K562 (cell line): ENCODE data around the gene ETS2. TPM values are rescaled to one million over a fixed set of nuclear protein-coding genes. Genes with fewer than 3 reads are reported as not detected.

Experiments
- CHD4 ChIP-seq: fragments of 200-600 bp; sonication (generic); IDR thresholded peaks from 3 replicates; pipeline ENCODE4 v1.6.1; 2012; ENCODE audit warnings: low read depth, mild to moderate bottlenecking, mixed read lengths, low read length, inconsistent platforms; ENCODE audit not compliant: insufficient read depth, insufficient replicate concordance, poor library complexity, severe bottlenecking
- CREBBP ChIP-seq: IDR thresholded peaks from one replicate; pipeline ENCODE4 v1.6.1; 2012; ENCODE audit warnings: low read depth, mild to moderate bottlenecking, control low read depth, inconsistent platforms, low read length
- CTBP1 ChIP-seq: fragments of 450-650 bp; IDR thresholded peaks from 2 replicates; pipeline ENCODE4 v1.6.1; 2016; ENCODE audit warnings: borderline replicate concordance
- ERF ChIP-seq: fragments of 450-650 bp; formaldehyde crosslinking; IDR thresholded peaks from 2 replicates; pipeline ENCODE4 v1.4.0; 2020; ENCODE audit warnings: mild to moderate bottlenecking, mixed read lengths
- FOXM1 ChIP-seq, 2 experiments: fragments of 450-650 bp in 1 of 2; sonication (generic) in 1 of 2; formaldehyde crosslinking in 1 of 2; IDR thresholded peaks; 2 replicates each; pipeline versions ENCODE4 v1.6.1 to v1.9.0; 2017 to 2022; ENCODE audit warnings: low read depth in 2 of 2, mild to moderate bottlenecking in 2 of 2, missing genetic modification reagents in 1 of 2, moderate library complexity in 1 of 2
- GATA2 ChIP-seq: sonication (generic); formaldehyde crosslinking; IDR thresholded peaks from 2 replicates; pipeline ENCODE4 v1.4.0; 2020; ENCODE audit warnings: mild to moderate bottlenecking, missing genetic modification reagents
- NFRKB ChIP-seq: fragments of 450-650 bp; IDR thresholded peaks from 2 replicates; pipeline ENCODE4 v1.6.1; 2016; ENCODE audit warnings: low read depth
- STAT5B ChIP-seq: fragments of 250-450 bp; sonication (Bioruptor Pico); IDR thresholded peaks from 2 replicates; pipeline ENCODE4 v1.8.0; 2021; ENCODE audit warnings: mild to moderate bottlenecking, inconsistent platforms
- ZBTB17 ChIP-seq: fragments of 450-650 bp; formaldehyde crosslinking; IDR thresholded peaks from 2 replicates; pipeline ENCODE4 v1.4.0; 2020; ENCODE audit warnings: mild to moderate bottlenecking
- ZBTB8A ChIP-seq: fragments of 450-650 bp; IDR thresholded peaks from 2 replicates; pipeline ENCODE4 v1.6.1; 2018; ENCODE audit warnings: mild to moderate bottlenecking, moderate library complexity; ENCODE audit not compliant: partially characterized antibody
- ZC3H11A ChIP-seq: IDR thresholded peaks from 2 replicates; pipeline ENCODE4 v1.6.1; 2012; ENCODE audit warnings: low read depth, low read length, improper control_type of control experiment
- ZNF133 ChIP-seq: fragments of 250-450 bp; sonication (Bioruptor Pico); IDR thresholded peaks from 2 replicates; pipeline ENCODE4 v1.4.0; 2020; ENCODE audit warnings: mild to moderate bottlenecking
- ZNF830 ChIP-seq: fragments of 250-450 bp; sonication (Bioruptor Pico); IDR thresholded peaks from 2 replicates; pipeline ENCODE4 v1.5.0; 2021; ENCODE audit warnings: mild to moderate bottlenecking
- polyA plus RNA-seq, 8 experiments: library from polyadenylated mRNA; depleted of rRNA in 4 of 8; stranded (reverse) in 5 of 8; unstranded in 3 of 8; fragments of >200 nt; fragmentation: Nextera tagmentation in 2 of 8; fragmentation: Illumina TruSeq in 1 of 8; extraction: Ambion mirVana in 2 of 8; extraction: Trizol in 1 of 8; gene quantifications; 2 replicates each; pipeline versions ENCODE4 v1.2.1 to v1.2.3, GENCODE V29; 2011 to 2014; ENCODE audit warnings: inconsistent platforms in 1 of 8, missing spikeins in 1 of 8
- total RNA-seq, 7 experiments: library from RNA; depleted of rRNA in 6 of 7; stranded (reverse); fragments of >200 nt in 6 of 7; fragmentation: Illumina TruSeq in 2 of 7; extraction: Trizol in 2 of 7; gene quantifications; 2 replicates each; pipeline versions ENCODE4 v1.2.1 to v1.2.3, GENCODE V29; 2011 to 2021; ENCODE audit warnings: low replicate concordance in 1 of 7
- TF ChIP-seq, protein P1 (sequence below), 2 experiments: fragments of 450-650 bp; formaldehyde crosslinking in 1 of 2; IDR thresholded peaks; 2 replicates each; pipeline versions ENCODE4 v1.4.0 to v1.6.1; 2014 to 2020; ENCODE audit warnings: mild to moderate bottlenecking in 2 of 2, borderline replicate concordance in 1 of 2, low read depth in 1 of 2
- TF ChIP-seq, protein P2 (sequence below): fragments of 250-450 bp; sonication (Bioruptor Pico); IDR thresholded peaks from 2 replicates; pipeline ENCODE4 v1.5.0; 2020; ENCODE audit warnings: mild to moderate bottlenecking, borderline replicate concordance

The ETS2 gene
- total and polyA plus RNA-seq, 9 of the 15 experiments (the other 6 are each of a cell fraction or from before 2014, with no cell fraction given), result 1.7 to 24.4 (median 12.2) TPM

DNA sequence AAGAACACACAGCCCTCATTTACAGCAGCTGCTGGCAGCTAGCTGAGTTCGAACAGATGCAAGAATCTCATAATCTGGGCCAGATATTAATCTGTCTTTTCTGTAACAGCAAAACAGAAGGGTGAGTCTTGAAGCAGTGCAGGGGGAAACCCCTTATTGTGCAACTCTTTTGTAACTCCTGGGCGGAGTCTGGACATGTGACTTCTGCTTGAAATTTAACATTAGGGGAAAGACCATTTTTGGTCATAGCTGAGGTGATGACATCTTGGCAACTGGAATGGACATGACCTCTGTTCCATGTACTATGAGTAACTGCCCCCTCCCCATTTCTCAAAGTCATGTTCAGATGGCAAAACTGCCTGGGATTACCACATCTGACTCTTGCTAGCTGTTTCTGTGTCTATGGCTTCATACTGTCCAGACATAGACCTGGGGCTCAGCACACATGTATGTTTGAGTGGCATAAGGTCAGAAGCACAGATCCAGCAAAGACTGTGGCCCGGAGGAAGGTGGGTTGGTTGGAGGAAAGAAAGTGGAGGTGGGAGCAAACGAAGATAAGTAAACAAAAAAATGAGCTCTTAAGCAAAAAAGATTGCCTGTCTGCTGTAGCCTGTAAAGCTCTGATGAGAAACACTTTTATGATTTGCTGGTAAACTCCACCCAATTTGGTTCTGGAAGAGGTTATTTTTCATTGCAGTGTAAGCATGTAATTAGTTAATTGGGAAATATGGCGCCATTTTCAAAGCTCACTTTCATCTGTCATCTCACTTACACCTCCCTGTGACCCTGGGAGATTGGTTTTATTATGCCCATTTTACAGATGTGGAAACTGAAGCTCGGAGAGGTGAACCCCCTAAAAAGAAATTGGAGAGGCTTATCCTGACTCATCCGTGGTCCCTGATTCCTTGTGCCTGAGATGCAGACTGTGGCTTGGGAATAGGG, 26.1 kb downstream of the ETS2 start (continued):
- TF ChIP-seq ZBTB8A (no peak), ZNF830 (no peak), GATA2 (CRISPR knock-in tag) (no peak), ZNF133 (no peak), CREBBP (no peak), ZC3H11A (no peak), CTBP1 (peak; percentile 76; the same call in 1 of the 2 replicates), ERF (CRISPR knock-in tag) (no peak), FOXM1 (IDR thresholded peaks at IDR 0.05; ENCODE audit: low read depth) (peak; percentile 54; the same call in 1 of the 2 replicates), FOXM1 (CRISPR knock-in tag; IDR thresholded peaks at IDR 0.05; ENCODE audit: low read depth) (no peak), STAT5B (CRISPR knock-in tag) (no peak), CHD4 (peak; percentile 99), ZBTB17 (CRISPR knock-in tag) (no peak; the same call in 1 of the 2 replicates), NFRKB (peak; percentile 93; the same call in 1 of the 2 replicates)
- TF ChIP-seq, protein P1, sequence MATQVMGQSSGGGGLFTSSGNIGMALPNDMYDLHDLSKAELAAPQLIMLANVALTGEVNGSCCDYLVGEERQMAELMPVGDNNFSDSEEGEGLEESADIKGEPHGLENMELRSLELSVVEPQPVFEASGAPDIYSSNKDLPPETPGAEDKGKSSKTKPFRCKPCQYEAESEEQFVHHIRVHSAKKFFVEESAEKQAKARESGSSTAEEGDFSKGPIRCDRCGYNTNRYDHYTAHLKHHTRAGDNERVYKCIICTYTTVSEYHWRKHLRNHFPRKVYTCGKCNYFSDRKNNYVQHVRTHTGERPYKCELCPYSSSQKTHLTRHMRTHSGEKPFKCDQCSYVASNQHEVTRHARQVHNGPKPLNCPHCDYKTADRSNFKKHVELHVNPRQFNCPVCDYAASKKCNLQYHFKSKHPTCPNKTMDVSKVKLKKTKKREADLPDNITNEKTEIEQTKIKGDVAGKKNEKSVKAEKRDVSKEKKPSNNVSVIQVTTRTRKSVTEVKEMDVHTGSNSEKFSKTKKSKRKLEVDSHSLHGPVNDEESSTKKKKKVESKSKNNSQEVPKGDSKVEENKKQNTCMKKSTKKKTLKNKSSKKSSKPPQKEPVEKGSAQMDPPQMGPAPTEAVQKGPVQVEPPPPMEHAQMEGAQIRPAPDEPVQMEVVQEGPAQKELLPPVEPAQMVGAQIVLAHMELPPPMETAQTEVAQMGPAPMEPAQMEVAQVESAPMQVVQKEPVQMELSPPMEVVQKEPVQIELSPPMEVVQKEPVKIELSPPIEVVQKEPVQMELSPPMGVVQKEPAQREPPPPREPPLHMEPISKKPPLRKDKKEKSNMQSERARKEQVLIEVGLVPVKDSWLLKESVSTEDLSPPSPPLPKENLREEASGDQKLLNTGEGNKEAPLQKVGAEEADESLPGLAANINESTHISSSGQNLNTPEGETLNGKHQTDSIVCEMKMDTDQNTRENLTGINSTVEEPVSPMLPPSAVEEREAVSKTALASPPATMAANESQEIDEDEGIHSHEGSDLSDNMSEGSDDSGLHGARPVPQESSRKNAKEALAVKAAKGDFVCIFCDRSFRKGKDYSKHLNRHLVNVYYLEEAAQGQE (IDR thresholded peaks at IDR 0.05; ENCODE audit: borderline replicate concordance), result peak; percentile 75
- TF ChIP-seq, protein P1 (CRISPR knock-in tag; IDR thresholded peaks at IDR 0.05; ENCODE audit: low read depth), result no peak
- TF ChIP-seq, protein P2, sequence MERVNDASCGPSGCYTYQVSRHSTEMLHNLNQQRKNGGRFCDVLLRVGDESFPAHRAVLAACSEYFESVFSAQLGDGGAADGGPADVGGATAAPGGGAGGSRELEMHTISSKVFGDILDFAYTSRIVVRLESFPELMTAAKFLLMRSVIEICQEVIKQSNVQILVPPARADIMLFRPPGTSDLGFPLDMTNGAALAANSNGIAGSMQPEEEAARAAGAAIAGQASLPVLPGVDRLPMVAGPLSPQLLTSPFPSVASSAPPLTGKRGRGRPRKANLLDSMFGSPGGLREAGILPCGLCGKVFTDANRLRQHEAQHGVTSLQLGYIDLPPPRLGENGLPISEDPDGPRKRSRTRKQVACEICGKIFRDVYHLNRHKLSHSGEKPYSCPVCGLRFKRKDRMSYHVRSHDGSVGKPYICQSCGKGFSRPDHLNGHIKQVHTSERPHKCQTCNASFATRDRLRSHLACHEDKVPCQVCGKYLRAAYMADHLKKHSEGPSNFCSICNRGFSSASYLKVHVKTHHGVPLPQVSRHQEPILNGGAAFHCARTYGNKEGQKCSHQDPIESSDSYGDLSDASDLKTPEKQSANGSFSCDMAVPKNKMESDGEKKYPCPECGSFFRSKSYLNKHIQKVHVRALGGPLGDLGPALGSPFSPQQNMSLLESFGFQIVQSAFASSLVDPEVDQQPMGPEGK (CRISPR knock-in tag), result no peak
